ENCODE data around the gene SMARCA1.
"Not testable (repeated sequence)": the region's sequence is repeated elsewhere in the genome, so short reads cannot be mapped to it uniquely, and the experiment has no call there.

SMARCA1 gene

DNA sequence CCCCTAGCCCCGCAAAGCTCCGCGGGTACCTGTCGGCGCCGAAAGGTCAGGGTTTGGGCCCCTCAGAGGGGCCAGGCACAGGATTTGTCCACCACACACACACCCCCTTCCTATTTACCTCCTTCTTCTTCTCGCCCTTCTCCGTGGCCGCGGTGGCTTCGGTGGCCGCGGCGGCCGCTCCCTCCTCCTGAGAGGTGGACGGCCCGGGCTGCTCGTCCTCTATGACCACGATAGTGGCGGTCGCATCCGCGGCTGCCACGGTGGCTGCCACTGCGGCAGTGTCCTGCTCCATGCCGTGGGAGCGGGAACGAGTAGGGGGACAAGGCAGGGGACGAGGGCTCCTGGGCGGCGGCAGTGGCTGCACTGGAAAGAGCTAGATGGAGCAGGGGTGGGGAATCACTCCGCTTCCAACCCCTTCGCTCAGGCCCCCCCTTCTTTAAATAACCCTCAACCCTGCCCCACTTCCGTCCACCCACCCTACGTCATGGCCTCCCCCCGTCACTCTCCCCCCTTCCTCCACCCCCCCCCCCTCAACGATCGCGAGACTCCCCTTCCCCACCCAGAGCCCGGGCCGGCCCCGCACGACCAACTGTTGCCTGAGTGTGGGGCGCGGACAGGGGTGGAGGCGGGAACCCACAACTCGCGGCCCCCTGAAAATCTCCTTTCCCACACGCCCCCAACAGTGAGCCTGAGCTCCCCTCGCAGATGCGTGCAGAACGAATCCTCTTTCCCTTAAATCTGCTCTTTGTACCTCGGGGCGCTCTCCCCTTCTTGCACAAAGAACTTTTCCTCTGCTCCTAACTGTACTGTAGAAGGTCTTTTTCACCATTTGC, at the start of gene SMARCA1:
Gene SMARCA1 (minus strand): TSS at position 412 of the 833 bp plus-strand sequence. CDS start 120 bp downstream, at position 292.
- TF ChIP-seq, protein P1, sequence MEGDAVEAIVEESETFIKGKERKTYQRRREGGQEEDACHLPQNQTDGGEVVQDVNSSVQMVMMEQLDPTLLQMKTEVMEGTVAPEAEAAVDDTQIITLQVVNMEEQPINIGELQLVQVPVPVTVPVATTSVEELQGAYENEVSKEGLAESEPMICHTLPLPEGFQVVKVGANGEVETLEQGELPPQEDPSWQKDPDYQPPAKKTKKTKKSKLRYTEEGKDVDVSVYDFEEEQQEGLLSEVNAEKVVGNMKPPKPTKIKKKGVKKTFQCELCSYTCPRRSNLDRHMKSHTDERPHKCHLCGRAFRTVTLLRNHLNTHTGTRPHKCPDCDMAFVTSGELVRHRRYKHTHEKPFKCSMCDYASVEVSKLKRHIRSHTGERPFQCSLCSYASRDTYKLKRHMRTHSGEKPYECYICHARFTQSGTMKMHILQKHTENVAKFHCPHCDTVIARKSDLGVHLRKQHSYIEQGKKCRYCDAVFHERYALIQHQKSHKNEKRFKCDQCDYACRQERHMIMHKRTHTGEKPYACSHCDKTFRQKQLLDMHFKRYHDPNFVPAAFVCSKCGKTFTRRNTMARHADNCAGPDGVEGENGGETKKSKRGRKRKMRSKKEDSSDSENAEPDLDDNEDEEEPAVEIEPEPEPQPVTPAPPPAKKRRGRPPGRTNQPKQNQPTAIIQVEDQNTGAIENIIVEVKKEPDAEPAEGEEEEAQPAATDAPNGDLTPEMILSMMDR (IDR thresholded peaks at IDR 0.05; ENCODE audit: low read depth, low read length): no peak
- no peak for TF ChIP-seq MYC (IDR thresholded peaks at IDR 0.05; ENCODE audit: low read depth, low read length)
- no peak for TF ChIP-seq POLR2A (IDR thresholded peaks at IDR 0.05; ENCODE audit: extremely low read depth, insufficient read length)
- TF ChIP-seq, protein P2, sequence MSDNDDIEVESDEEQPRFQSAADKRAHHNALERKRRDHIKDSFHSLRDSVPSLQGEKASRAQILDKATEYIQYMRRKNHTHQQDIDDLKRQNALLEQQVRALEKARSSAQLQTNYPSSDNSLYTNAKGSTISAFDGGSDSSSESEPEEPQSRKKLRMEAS (IDR thresholded peaks at IDR 0.05; ENCODE audit: low read depth, low read length): no peak
- H3K4me3 ChIP-seq (ENCODE audit: low read depth, low read length): no peak within 1 kb of the TSS
- no peak for DNase-seq (ENCODE audit: low read depth)

DNA sequence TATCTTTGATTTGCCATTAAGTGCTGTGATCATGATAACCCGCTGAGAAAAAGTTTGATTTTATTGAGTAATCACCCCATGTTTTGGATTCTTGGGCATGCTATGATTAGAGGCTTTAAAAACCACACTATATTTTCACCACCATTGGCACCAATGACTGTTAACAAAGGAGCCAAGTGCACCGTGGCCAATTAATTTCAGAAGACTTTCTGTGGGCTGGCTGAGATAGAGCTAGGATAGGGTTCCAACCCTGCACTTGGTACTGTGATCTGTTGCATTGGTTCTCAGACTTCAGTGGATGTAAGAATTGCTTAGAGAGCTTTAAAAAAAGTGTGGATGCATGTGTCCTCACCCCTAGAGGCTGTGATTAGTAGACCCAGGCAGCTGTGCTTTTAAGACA, 49.1 kb upstream of the SMARCA1 start:
- TF ChIP-seq, protein P2 (IDR thresholded peaks at IDR 0.05; ENCODE audit: low read depth, low read length): no peak
- no peak for TF ChIP-seq POLR2A (IDR thresholded peaks at IDR 0.05; ENCODE audit: extremely low read depth, insufficient read length)
- TF ChIP-seq, protein P1 (IDR thresholded peaks at IDR 0.05; ENCODE audit: low read depth, low read length): no peak
- TF ChIP-seq MYC (IDR thresholded peaks at IDR 0.05; ENCODE audit: low read depth, low read length): no peak
- H3K4me3 ChIP-seq (ENCODE audit: low read depth, low read length): no peak overlapping the region
- no peak for DNase-seq (ENCODE audit: low read depth)

- DNase-seq (ENCODE audit: low read depth): no peak
- TF ChIP-seq POLR2A (IDR thresholded peaks at IDR 0.05; ENCODE audit: extremely low read depth, insufficient read length) (no peak), MYC (IDR thresholded peaks at IDR 0.05; ENCODE audit: low read depth, low read length) (no peak)
- TF ChIP-seq, protein P2 (IDR thresholded peaks at IDR 0.05; ENCODE audit: low read depth, low read length): no peak
- TF ChIP-seq, protein P1 (IDR thresholded peaks at IDR 0.05; ENCODE audit: low read depth, low read length): no peak
- H3K4me3 ChIP-seq (ENCODE audit: low read depth, low read length): no peak overlapping the region
These were observed 45.1 kb upstream of the SMARCA1 start for GRCh38 chrX:129568349-129568748.

DNA sequence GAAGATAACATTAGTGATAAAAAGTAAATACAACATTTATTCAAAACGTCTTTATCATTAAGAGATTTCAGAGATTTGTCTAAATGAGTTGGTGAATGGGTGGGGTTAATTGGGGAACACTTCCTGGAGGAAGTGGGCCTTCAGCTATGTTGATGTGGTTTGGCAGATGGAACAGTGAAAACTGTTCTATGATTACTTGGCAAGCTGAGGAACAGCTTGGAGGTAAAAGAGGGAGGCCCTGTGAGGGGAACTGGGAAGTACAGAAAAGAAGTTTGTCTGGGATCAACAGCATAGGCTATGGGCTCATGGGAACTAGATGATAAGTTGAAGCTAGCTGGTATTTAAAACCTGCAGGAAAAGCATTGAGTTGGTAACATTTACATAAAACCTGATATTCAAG, 42.8 kb upstream of the SMARCA1 start:
- no peak overlapping the region for H3K4me3 ChIP-seq (ENCODE audit: low read depth, low read length)
- TF ChIP-seq MYC (IDR thresholded peaks at IDR 0.05; ENCODE audit: low read depth, low read length) (no peak), POLR2A (IDR thresholded peaks at IDR 0.05; ENCODE audit: extremely low read depth, insufficient read length) (no peak)
- TF ChIP-seq, protein P2 (IDR thresholded peaks at IDR 0.05; ENCODE audit: low read depth, low read length): no peak
- TF ChIP-seq, protein P1 (IDR thresholded peaks at IDR 0.05; ENCODE audit: low read depth, low read length): no peak
- DNase-seq (ENCODE audit: low read depth): no peak

DNA sequence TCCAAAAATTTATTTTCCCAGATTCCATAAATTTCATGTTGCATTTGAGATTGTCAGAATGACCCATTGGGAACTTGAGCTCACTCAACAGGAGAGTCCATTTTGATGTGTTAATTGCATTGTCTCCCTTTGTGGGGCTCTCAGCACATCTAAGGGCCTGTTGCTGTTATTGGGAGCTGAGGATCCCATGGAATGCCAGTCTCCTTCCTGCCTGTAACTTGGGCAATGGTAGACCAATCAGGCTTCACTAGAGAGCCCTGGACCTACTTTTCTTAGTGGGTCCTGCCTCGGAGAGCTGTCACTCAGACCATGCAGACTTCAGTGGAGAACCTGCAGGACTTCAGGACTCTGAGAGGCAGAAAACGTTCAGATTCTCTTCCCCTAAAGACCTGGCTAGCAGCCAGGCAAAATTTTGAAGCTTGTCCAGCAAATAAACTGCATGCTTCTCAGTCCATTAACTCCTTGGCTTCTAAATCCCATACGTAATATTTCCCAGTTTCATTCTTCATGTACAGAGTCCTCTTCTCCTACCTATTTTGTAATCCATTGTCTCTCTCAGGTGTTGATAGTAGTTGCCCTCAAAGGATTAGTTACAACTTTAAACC, 41.9 kb upstream of the SMARCA1 start:
- H3K4me3 ChIP-seq (ENCODE audit: low read depth, low read length): no peak overlapping the region
- TF ChIP-seq, protein P1 (IDR thresholded peaks at IDR 0.05; ENCODE audit: low read depth, low read length): no peak
- TF ChIP-seq, protein P2 (IDR thresholded peaks at IDR 0.05; ENCODE audit: low read depth, low read length): no peak
- TF ChIP-seq POLR2A (IDR thresholded peaks at IDR 0.05; ENCODE audit: extremely low read depth, insufficient read length): no peak
- TF ChIP-seq MYC (IDR thresholded peaks at IDR 0.05; ENCODE audit: low read depth, low read length): no peak
- no peak for DNase-seq (ENCODE audit: low read depth)

- DNase-seq (ENCODE audit: low read depth); H3K4me3 ChIP-seq (ENCODE audit: low read depth, low read length): not testable (repeated sequence)
These were observed 41.1 kb upstream of the SMARCA1 start for GRCh38 chrX:129564345-129564744.

Data from NB4 (cell line).